IMR-90 (cell line): ENCODE results near the gene PCCA. TPM values are rescaled to one million over a fixed set of nuclear protein-coding genes. Genes with fewer than 3 reads are reported as not detected.

ENCODE experiments used
- ATAC-seq: fragments of 200-7000 bp; cut with Tn5 transposase; 2 replicates; pipeline ENCODE4 v1.9.1; 2020; ENCODE audit warnings: low read depth, mild to moderate bottlenecking, moderate library complexity
- BruUV-seq: library from RNA; stranded (reverse); fragments of 400-500 nt; replicated peaks from 2 replicates; lab custom pipeline; 2021; lab: Mats Ljungman, UMichigan
- CTCF ChIA-PET: fragments of 300-600 bp; formaldehyde crosslinking; extraction: SDS; loops from one replicate; lab custom pipeline; 2021; ENCODE audit warnings: antibody characterized with exemption; lab: Yijun Ruan, JAX
- POLR2A ChIA-PET: fragments of 300-600 bp; sonication (Branson Sonifier 250); formaldehyde crosslinking; loops from one replicate; lab custom pipeline; 2022; ENCODE audit warnings: antibody characterized with exemption; ENCODE audit not compliant: unreplicated experiment; lab: Charles Lee
- DNase-seq: peaks from one replicate; pipeline ENCODE4 v3.0.0; 2013
- H2AFZ ChIP-seq: replicated peaks from 2 replicates; pipeline ENCODE3; 2013; ENCODE audit warnings: low read length, mild to moderate bottlenecking; ENCODE audit not compliant: poor library complexity
- H2AK5ac ChIP-seq: 2 replicates; pipeline ENCODE4 v1.6.1; 2013; ENCODE audit warnings: low read depth, low read length, inconsistent platforms
- H2AK9ac ChIP-seq: replicated peaks from 2 replicates; pipeline ENCODE3; 2013; ENCODE audit warnings: mild to moderate bottlenecking, low read depth, low read length, moderate library complexity; ENCODE audit not compliant: poor library complexity
- H2BK120ac ChIP-seq: 2 replicates; pipeline ENCODE4 v1.6.1; 2013; ENCODE audit warnings: low read depth, low read length, inconsistent platforms
- H2BK15ac ChIP-seq: 3 replicates; pipeline ENCODE4 v1.6.1; 2013; ENCODE audit warnings: low read depth, low read length, inconsistent platforms
- H2BK20ac ChIP-seq: 2 replicates; pipeline ENCODE4 v1.6.1; 2013; ENCODE audit warnings: low read depth, mild to moderate bottlenecking, inconsistent platforms, low read length, moderate library complexity
- H2BK5ac ChIP-seq: 2 replicates; pipeline ENCODE4 v1.6.1; 2013; ENCODE audit warnings: mild to moderate bottlenecking, low read depth, low read length, inconsistent platforms; ENCODE audit not compliant: poor library complexity, severe bottlenecking
- H3K14ac ChIP-seq: replicated peaks from 2 replicates; pipeline ENCODE4 v1.6.1; 2013; ENCODE audit warnings: low read depth, low read length, inconsistent platforms
- H3K18ac ChIP-seq: 2 replicates; pipeline ENCODE4 v1.6.1; 2013; ENCODE audit warnings: low read depth, low read length, control low read depth
- H3K23ac ChIP-seq: 2 replicates; pipeline ENCODE4 v1.6.1; 2013; ENCODE audit warnings: low read depth, low read length, inconsistent platforms
- H3K27ac ChIP-seq: 2 replicates; pipeline ENCODE4 v1.5.1; 2013; ENCODE audit warnings: mild to moderate bottlenecking, control low read depth, low read length; ENCODE audit not compliant: insufficient read depth
- H3K27me3 ChIP-seq: 2 replicates; pipeline ENCODE4 v1.6.1; 2013; ENCODE audit warnings: low read length; ENCODE audit not compliant: control insufficient read depth, insufficient read depth
- H3K36me3 ChIP-seq: 2 replicates; pipeline ENCODE4 v1.6.1; 2013; ENCODE audit warnings: low read length, mixed read lengths; ENCODE audit not compliant: control insufficient read depth, insufficient read depth
- H3K4ac ChIP-seq: 2 replicates; pipeline ENCODE4 v1.6.1; 2013; ENCODE audit warnings: low read depth, low read length, inconsistent platforms
- H3K4me1 ChIP-seq: 2 replicates; pipeline ENCODE4 v1.6.1; 2013; ENCODE audit warnings: low read length, mixed read lengths; ENCODE audit not compliant: control insufficient read depth, insufficient read depth
- H3K4me2 ChIP-seq: 2 replicates; pipeline ENCODE4 v1.6.1; 2013; ENCODE audit warnings: low read depth, mild to moderate bottlenecking, control low read depth, low read length, moderate library complexity
- H3K4me3 ChIP-seq: 2 replicates; pipeline ENCODE4 v1.5.1; 2013; ENCODE audit warnings: low read depth, mild to moderate bottlenecking, control low read depth, low read length, moderate library complexity; ENCODE audit not compliant: insufficient read depth
- H3K56ac ChIP-seq: 2 replicates; pipeline ENCODE4 v1.6.1; 2013; ENCODE audit warnings: low read length, inconsistent platforms; ENCODE audit not compliant: insufficient read depth; ENCODE audit errors: extremely low read depth
- H3K79me1 ChIP-seq, 2 experiments: 2 replicates each; pipeline ENCODE4 v1.6.1; 2013; ENCODE audit warnings: low read length in 2 of 2, inconsistent platforms in 1 of 2, low read depth in 1 of 2
- H3K9ac ChIP-seq: 2 replicates; pipeline ENCODE4 v1.6.1; 2013; ENCODE audit warnings: low read depth, low read length, control low read depth
- H3K9me1 ChIP-seq: 2 replicates; pipeline ENCODE4 v1.6.1; 2013; ENCODE audit warnings: low read length, inconsistent platforms; ENCODE audit not compliant: insufficient read depth
- H3K9me3 ChIP-seq: 2 replicates; pipeline ENCODE4 v1.6.1; 2013; ENCODE audit warnings: low read length; ENCODE audit not compliant: control insufficient read depth, insufficient read depth
- H4K20me1 ChIP-seq: 2 replicates; pipeline ENCODE4 v1.6.1; 2013; ENCODE audit warnings: low read length, inconsistent platforms; ENCODE audit not compliant: insufficient read depth
- H4K5ac ChIP-seq: 2 replicates; pipeline ENCODE4 v1.6.1; 2013; ENCODE audit warnings: mild to moderate bottlenecking, low read depth, low read length, control low read depth
- H4K8ac ChIP-seq, 2 experiments: 2 replicates each; pipeline ENCODE4 v1.6.1; 2013; ENCODE audit warnings: low read depth in 2 of 2, low read length in 2 of 2, control low read depth in 1 of 2, inconsistent platforms in 1 of 2
- H4K91ac ChIP-seq: 2 replicates; pipeline ENCODE4 v1.6.1; 2013; ENCODE audit warnings: low read depth, low read length, inconsistent platforms; ENCODE audit not compliant: insufficient read depth
- BHLHE40 ChIP-seq: fragments of 150-350 bp; IDR thresholded peaks from 2 replicates; pipeline ENCODE4 v1.6.1; 2016; ENCODE audit warnings: mild to moderate bottlenecking, low read depth, low read length
- CHD1 ChIP-seq: IDR thresholded peaks from 2 replicates; pipeline ENCODE4 v1.6.1; 2012; ENCODE audit warnings: low read depth, low read length, improper control_type of control experiment
- ELK1 ChIP-seq: fragments of 150-350 bp; IDR thresholded peaks from 2 replicates; pipeline ENCODE4 v1.6.1; 2016; ENCODE audit warnings: low read depth, mild to moderate bottlenecking, low read length, moderate library complexity, borderline replicate concordance
- MAZ ChIP-seq: IDR thresholded peaks from 2 replicates; pipeline ENCODE4 v1.6.1; 2012; ENCODE audit warnings: low read depth, mild to moderate bottlenecking, low read length, improper control_type of control experiment, moderate library complexity, borderline replicate concordance
- MXI1 ChIP-seq: IDR thresholded peaks from 2 replicates; pipeline ENCODE4 v1.6.1; 2012; ENCODE audit warnings: low read depth, mild to moderate bottlenecking, low read length, moderate library complexity, borderline replicate concordance
- POLR2A ChIP-seq: IDR thresholded peaks from 2 replicates; pipeline ENCODE4 v1.6.1; 2012; ENCODE audit warnings: mild to moderate bottlenecking, low read depth, low read length
- RAD21 ChIP-seq: IDR thresholded peaks from 2 replicates; pipeline ENCODE4 v1.6.1; 2012; ENCODE audit warnings: low read length, improper control_type of control experiment
- RCOR1 ChIP-seq: IDR thresholded peaks from 2 replicates; pipeline ENCODE4 v1.6.1; 2012; ENCODE audit warnings: mild to moderate bottlenecking, low read length, improper control_type of control experiment; ENCODE audit not compliant: insufficient replicate concordance
- RFX5 ChIP-seq: IDR thresholded peaks from 2 replicates; pipeline ENCODE4 v1.8.0; 2012; ENCODE audit warnings: low read depth, mild to moderate bottlenecking, low read length, moderate library complexity
- WGBS, 2 experiments: methylation state at CpG; one replicate each; pipeline versions ENCODE4 v1.1.5 to v1.1.7; 2013; ENCODE audit warnings: missing lambda C conversion rate in 2 of 2; ENCODE audit not compliant: insufficient read length in 1 of 2; ENCODE audit errors: extremely low coverage in 2 of 2; 5-methylcytosine and 5-hydroxymethylcytosine counted together
- dilution Hi-C: fragments of 300-500 bp; cut with HindIII; formaldehyde crosslinking; loops from one replicate; pipeline ENCODE4 v1.14.3; 2018; ENCODE audit warnings: low sequenced_read_pairs; ENCODE audit not compliant: unreplicated experiment
- in situ Hi-C: fragments of 300-500 bp; cut with MboI; formaldehyde crosslinking; loops from 3 replicates; pipeline ENCODE4 v1.14.3; 2019; ENCODE audit warnings: low sequenced_read_pairs, inconsistent platforms, mixed read lengths
- intact Hi-C: fragments of 100-400 bp; cut with micrococcal nuclease; formaldehyde crosslinking; loops from 2 replicates; pipeline ENCODE4 v1.10.0; 2022
- polyA plus RNA-seq, 3 experiments: library from polyadenylated mRNA; depleted of rRNA; stranded (reverse); fragments of >200 nt; gene quantifications; 2 replicates each; pipeline ENCODE4 v1.2.3, GENCODE V29; 2012; ENCODE audit warnings: low replicate concordance in 1 of 3
- total RNA-seq: library from RNA; depleted of rRNA; stranded (reverse); fragments of >200 nt; gene quantifications from 2 replicates; pipeline ENCODE4 v1.2.3, GENCODE V29; 2012

The PCCA gene
- total and polyA plus RNA-seq, 2 of the 4 experiments (the other 2 are of a cell fraction) = 7.6 to 24.0 TPM

GRCh38 chr13:100526318-100527000 lies 437.6 kb downstream of the PCCA start:
- POLR2A ChIA-PET = no interaction called here
- ATAC-seq = no peak
- in situ Hi-C loops = no loop called here
- H3K23ac ChIP-seq = no peak overlapping the region
- no peak for DNase-seq
- H3K9me3 ChIP-seq = no peaks in the 10 kb centered on the region
- no peaks in the 10 kb centered on the region for H3K9me1 ChIP-seq
- no peak overlapping the region for H3K56ac ChIP-seq
- no peaks in the 10 kb centered on the region for H3K79me1 ChIP-seq
- no peak overlapping the region for H3K4me2 ChIP-seq
- TF ChIP-seq RCOR1 = no peak
- no peak for TF ChIP-seq MAZ
- no peak for TF ChIP-seq BHLHE40
- TF ChIP-seq RFX5 = no peak
- no peak for TF ChIP-seq POLR2A
- no peak for TF ChIP-seq MXI1
- no peak for TF ChIP-seq ELK1
- no peak for TF ChIP-seq RAD21
- no peak for TF ChIP-seq CHD1
- H4K8ac ChIP-seq = no peak overlapping the region
- H3K14ac ChIP-seq = no peak overlapping the region
- H3K27ac ChIP-seq = no peak overlapping the region
- BruUV-seq = no TSS peak
- H3K18ac ChIP-seq = no peak overlapping the region
- H2AFZ ChIP-seq = no peak overlapping the region
- dilution Hi-C loops = no loop called here
- CTCF ChIA-PET = no interaction called here
- no peak overlapping the region for H2BK5ac ChIP-seq
- no peak overlapping the region for H3K9ac ChIP-seq
- H2BK120ac ChIP-seq = no peak overlapping the region
- no peak overlapping the region for H4K91ac ChIP-seq
- H2BK20ac ChIP-seq = no peak overlapping the region
- no peaks in the 10 kb centered on the region for H4K20me1 ChIP-seq
- no peak overlapping the region for H2AK9ac ChIP-seq
- H3K27me3 ChIP-seq = no peaks in the 10 kb centered on the region
- H3K4me1 ChIP-seq = peaks cover 2% of the 10 kb centered on the region
- intact Hi-C loops = no loop called here
- H2BK15ac ChIP-seq = no peak overlapping the region
- H4K5ac ChIP-seq = no peak overlapping the region
- H2AK5ac ChIP-seq = no peak overlapping the region
- H3K4ac ChIP-seq = no peak overlapping the region
- H3K4me3 ChIP-seq = no peak overlapping the region
- 98% methylated on average over 7 of the region's 27 CpGs; no CpG with 5 or more reads in 1 of the 2 experiments for WGBS, 2 experiments
- H3K36me3 ChIP-seq = peaks cover 5% of the 10 kb centered on the region
